VCaP (cell line): Measurements from ENCODE around the gene MCTP1.
A peak's percentile ranks its signal among the peaks of the same experiment; 100 is the strongest.

Experiments
- H3K27ac ChIP-seq: fragments of 450-650 bp; 2 replicates; pipeline ENCODE4 v1.5.1; 2017
- TF ChIP-seq, protein P1 (sequence below): fragments of 450-650 bp; conservative IDR thresholded peaks from 2 replicates; pipeline ENCODE4 v1.5.1; 2017; ENCODE audit warnings: mild to moderate bottlenecking, moderate library complexity

The MCTP1 gene

DNA sequence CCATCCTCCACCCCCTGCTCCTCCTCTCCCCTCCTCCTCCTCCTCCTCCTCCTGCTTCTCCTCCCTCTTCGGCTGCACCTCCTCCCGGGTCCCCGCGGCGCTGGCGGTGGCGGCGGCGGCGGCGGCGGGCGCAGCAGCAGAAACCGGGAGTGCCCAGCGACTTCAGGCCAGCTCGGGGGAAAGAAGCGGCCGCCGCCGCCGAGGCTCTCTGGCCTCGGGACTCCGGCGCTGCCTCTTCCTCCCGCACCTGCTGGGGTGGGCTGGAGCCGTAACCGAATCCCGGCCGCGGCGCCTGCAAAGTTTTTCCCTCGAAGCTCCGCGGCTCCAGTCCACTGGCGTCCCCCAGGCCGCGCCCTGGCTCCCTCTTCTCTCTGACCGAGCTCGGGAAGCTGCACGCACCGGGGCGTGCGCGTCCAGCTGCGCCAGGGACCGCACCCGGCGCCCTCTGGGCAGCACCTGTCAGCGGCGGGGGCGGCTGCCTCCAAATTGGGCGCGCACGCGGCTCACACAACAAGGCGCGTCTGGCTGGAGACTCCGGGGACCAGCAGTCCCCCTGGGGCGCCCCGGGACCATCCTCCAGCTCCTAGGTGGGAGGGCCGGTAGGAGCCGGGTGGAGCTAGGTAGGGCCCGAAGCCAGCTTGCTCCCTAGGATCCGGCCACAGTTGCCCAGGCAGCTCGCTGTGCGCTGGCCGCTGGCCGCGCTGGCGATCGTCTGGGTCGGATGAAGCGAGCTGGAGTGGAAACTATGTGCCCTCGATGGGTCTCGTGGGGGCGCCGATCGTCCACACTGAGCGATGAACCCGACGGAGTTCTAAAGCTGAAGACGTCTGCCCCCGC, at the start of gene MCTP1:
Gene MCTP1, minus strand, starts transcription at position 523 of the 837 bp plus-strand sequence.
- TF ChIP-seq, protein P1, sequence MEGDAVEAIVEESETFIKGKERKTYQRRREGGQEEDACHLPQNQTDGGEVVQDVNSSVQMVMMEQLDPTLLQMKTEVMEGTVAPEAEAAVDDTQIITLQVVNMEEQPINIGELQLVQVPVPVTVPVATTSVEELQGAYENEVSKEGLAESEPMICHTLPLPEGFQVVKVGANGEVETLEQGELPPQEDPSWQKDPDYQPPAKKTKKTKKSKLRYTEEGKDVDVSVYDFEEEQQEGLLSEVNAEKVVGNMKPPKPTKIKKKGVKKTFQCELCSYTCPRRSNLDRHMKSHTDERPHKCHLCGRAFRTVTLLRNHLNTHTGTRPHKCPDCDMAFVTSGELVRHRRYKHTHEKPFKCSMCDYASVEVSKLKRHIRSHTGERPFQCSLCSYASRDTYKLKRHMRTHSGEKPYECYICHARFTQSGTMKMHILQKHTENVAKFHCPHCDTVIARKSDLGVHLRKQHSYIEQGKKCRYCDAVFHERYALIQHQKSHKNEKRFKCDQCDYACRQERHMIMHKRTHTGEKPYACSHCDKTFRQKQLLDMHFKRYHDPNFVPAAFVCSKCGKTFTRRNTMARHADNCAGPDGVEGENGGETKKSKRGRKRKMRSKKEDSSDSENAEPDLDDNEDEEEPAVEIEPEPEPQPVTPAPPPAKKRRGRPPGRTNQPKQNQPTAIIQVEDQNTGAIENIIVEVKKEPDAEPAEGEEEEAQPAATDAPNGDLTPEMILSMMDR = peak; percentile 76
- peak within 1 kb of the TSS; percentile 91 for H3K27ac ChIP-seq

DNA sequence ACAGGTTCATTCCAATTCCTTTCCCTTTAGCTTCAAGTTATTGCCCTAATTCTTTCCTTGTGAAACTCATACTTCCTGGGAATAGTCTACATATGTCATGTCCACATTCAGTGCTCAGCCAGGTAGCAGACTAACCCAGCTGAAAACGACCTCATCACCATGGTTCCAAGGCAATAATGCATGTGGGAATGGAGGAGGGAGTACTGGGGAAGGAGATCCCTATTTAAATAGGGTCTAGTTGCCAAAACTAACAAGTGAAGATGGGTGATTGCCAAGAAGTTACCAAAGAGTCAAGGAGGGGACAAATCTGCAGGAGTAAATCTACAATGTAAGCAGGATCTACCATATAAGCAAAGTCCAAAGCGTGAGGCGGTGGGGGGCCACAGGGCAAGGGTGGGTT, 47.3 kb upstream of the MCTP1 start:
- TF ChIP-seq, protein P1 = no peak
- H3K27ac ChIP-seq = no peak overlapping the region

DNA sequence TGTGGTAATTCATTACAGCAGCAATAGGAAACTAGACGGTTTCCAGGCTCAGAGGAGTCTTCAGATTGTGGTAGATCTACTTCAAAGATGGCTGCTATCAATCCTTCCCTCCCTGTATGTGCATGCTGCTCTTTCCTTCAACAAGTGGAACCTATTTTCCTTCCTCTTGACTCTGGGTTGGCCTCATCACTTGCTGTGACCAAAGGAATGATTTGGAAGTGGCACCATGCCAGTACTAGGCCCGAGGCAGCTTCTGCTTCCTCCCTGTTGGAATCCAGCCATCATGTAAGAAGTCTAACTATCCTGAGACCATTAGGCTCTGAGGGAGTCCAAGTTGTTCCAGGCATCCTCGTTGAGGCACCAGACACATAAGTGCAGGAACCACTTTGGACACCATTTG, 46.5 kb upstream of the MCTP1 start:
- TF ChIP-seq, protein P1 = no peak
- H3K27ac ChIP-seq = no peak overlapping the region

DNA sequence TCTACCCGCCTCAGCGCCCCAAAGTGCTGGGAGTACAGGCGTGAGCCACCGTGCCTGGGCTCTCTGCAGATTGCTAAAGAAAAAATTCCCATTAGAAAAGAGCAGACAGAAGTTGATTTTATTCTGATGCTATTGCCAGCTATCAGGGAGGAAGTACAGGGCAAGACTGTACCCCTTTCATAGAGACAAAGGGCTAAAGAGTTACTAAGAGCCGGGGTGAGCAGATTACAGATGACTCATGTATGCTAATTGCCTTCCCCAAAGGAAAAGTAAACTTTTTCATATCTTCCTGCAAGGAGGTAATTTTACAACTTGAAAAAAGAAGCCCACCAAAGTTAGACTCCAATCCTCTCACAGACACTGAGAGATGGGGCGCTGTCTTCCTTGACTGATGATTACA, 42.3 kb upstream of the MCTP1 start:
- H3K27ac ChIP-seq = no peak overlapping the region
- TF ChIP-seq, protein P1 = no peak

DNA sequence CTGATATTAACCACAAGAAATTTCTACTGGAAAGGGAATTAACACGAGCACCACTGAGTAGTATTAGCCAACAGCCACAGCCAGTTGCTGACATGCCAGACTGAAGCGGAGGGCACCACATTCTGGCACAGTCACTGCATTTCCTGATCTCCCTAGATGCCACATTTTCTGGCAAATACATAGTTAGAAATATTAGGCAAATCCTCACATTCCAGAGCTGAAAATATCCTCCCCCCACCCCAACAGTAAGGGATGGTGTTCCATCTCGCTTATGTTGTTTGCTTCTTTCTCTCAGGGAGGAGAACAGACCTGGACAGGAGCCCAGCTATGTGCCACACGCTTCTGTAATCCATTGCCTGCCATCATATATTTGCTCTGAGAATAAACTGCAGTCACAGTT, 32.8 kb upstream of the MCTP1 start:
- H3K27ac ChIP-seq = peak overlapping the region; percentile 81
- TF ChIP-seq, protein P1 = no peak

DNA sequence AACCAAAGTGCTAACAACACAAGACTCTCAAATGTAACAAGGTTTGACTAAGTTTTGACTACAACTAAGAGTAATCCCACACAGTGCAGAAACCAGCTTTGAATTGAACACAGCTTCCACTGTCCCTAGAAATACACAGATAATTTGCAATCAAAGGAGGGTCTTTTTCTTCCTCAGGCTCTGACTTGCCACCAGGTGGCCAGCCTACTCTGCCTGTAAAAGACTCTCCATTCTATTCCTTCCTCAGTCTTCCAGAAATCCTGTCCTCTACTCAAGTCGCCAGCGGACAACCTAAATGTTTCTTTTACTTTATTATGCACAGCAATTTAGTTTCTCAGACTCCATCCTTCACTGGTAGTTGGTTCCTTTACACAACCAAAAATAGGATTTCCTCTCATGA, 32.2 kb upstream of the MCTP1 start:
- TF ChIP-seq, protein P1 = peak; percentile 64
- peak overlapping the region; percentile 81 for H3K27ac ChIP-seq

DNA sequence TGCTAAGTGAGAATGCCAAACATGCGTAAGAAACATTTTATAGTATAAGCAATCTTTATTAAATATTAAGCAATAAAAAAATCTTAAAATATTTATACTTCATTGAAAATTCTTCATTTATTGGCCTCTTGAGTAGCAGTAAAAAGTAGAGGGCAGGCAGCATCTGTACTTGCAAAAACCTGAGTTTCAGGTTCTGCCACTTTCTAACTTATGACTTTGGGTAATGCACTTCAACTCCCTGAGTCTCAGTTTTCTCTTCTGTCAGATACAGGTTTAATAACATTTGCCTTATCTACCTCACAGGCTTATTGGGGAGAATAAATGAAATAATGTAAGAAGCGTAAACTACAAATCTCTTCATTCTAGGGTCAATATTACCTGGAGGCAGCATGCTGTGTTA, 19.8 kb upstream of the MCTP1 start:
- TF ChIP-seq, protein P1 = no peak
- peak overlapping the region; percentile 93 for H3K27ac ChIP-seq
